Calu3 (cell line): ENCODE measurements around the gene RAD51AP2. TPM values are rescaled to one million over a fixed set of nuclear protein-coding genes. Genes with fewer than 3 reads are reported as not detected.

Experiments used
- BruUV-seq: library from RNA; stranded (reverse); fragments of 400-500 nt; replicated peaks from 2 replicates; lab custom pipeline; 2021; lab: Mats Ljungman, UMichigan
- CTCF ChIA-PET: fragments of 300-600 bp; sonication (Branson Sonifier 250); formaldehyde crosslinking; loops from one replicate; lab custom pipeline; 2022; ENCODE audit warnings: antibody characterized with exemption; lab: Charles Lee
- DNase-seq: peaks from one replicate; pipeline ENCODE4 v3.0.0; 2022
- H3K27ac Mint-ChIP-seq: one replicate; pipeline ENCODE4 v1.8.0; 2022; ENCODE audit warnings: mixed read lengths; ENCODE audit not compliant: unreplicated experiment
- H3K27me3 Mint-ChIP-seq: one replicate; pipeline ENCODE4 v1.8.0; 2022; ENCODE audit warnings: mixed read lengths; ENCODE audit not compliant: unreplicated experiment
- H3K36me3 Mint-ChIP-seq: one replicate; pipeline ENCODE4 v1.8.0; 2022; ENCODE audit warnings: mild to moderate bottlenecking, moderate library complexity, mixed read lengths; ENCODE audit not compliant: insufficient read depth, unreplicated experiment
- H3K4me1 Mint-ChIP-seq: one replicate; pipeline ENCODE4 v1.8.0; 2022; ENCODE audit warnings: mild to moderate bottlenecking, low read depth, mixed read lengths; ENCODE audit not compliant: unreplicated experiment
- H3K4me3 Mint-ChIP-seq: one replicate; pipeline ENCODE4 v1.8.0; 2022; ENCODE audit warnings: mild to moderate bottlenecking, low read depth, moderate library complexity, mixed read lengths; ENCODE audit not compliant: unreplicated experiment
- H3K9me3 Mint-ChIP-seq: one replicate; pipeline ENCODE4 v1.8.0; 2022; ENCODE audit warnings: low read depth, mixed read lengths; ENCODE audit not compliant: unreplicated experiment
- intact Hi-C: fragments of 100-400 bp; cut with micrococcal nuclease; formaldehyde crosslinking; loops from one replicate; pipeline ENCODE4 v1.10.0; 2022; ENCODE audit not compliant: unreplicated experiment
- total RNA-seq: library from RNA; stranded (reverse); gene quantifications from 2 replicates; pipeline ENCODE4 v1.2.3, GENCODE V29; 2022
- TF ChIP-seq, protein P1 (sequence below): fragments of 200-600 bp; IDR thresholded peaks from one replicate; pipeline ENCODE4 v1.8.0; 2022; ENCODE audit warnings: antibody characterized with exemption; ENCODE audit not compliant: unreplicated experiment

Gene RAD51AP2
- total RNA-seq, 1 experiment from 2014 or later: not detected

GRCh38 chr2:17483496-17483895, 34.7 kb downstream of the RAD51AP2 start:
- H3K27ac Mint-ChIP-seq: no peak overlapping the region
- peaks cover 3% of the 10 kb centered on the region for H3K9me3 Mint-ChIP-seq
- H3K4me1 Mint-ChIP-seq: peaks cover 8% of the 10 kb centered on the region
- DNase-seq: no peak
- CTCF ChIA-PET: interaction anchor here (0.5 kb wide), 1 partner anchor 188 kb away, joined by 3 read pairs; no protein-coding TSS in a partner anchor
- H3K27me3 Mint-ChIP-seq: no peaks in the 10 kb centered on the region
- no TSS peak for BruUV-seq
- TF ChIP-seq, protein P1, sequence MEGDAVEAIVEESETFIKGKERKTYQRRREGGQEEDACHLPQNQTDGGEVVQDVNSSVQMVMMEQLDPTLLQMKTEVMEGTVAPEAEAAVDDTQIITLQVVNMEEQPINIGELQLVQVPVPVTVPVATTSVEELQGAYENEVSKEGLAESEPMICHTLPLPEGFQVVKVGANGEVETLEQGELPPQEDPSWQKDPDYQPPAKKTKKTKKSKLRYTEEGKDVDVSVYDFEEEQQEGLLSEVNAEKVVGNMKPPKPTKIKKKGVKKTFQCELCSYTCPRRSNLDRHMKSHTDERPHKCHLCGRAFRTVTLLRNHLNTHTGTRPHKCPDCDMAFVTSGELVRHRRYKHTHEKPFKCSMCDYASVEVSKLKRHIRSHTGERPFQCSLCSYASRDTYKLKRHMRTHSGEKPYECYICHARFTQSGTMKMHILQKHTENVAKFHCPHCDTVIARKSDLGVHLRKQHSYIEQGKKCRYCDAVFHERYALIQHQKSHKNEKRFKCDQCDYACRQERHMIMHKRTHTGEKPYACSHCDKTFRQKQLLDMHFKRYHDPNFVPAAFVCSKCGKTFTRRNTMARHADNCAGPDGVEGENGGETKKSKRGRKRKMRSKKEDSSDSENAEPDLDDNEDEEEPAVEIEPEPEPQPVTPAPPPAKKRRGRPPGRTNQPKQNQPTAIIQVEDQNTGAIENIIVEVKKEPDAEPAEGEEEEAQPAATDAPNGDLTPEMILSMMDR: no peak
- intact Hi-C loops: loop anchor here (5.0 kb wide), 1 partner anchor 89 kb away; no protein-coding TSS in a partner anchor
- no peak overlapping the region for H3K4me3 Mint-ChIP-seq
- H3K36me3 Mint-ChIP-seq: no peaks in the 10 kb centered on the region

DNA sequence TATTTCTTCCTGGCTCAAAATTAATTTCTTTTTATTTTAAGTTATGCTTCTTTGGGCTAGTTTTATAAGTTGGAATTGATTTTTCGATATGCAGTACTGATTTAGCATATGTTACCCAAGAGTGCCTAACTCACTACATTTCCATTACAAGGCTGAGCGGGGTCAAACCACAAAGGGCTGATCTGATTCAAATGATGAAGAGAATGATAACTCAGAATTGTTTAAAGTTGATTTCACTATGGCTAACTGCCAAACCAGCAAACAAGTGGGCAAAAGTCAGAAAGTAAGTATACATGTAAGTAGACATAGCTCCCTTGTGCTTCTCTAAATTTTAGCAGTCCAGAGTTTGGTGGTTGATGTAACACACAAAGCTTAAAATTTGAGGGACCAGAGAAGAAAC, 35.6 kb downstream of the RAD51AP2 start:
- H3K27ac Mint-ChIP-seq: no peak overlapping the region
- H3K9me3 Mint-ChIP-seq: peaks cover 3% of the 10 kb centered on the region
- CTCF ChIA-PET: no interaction called here
- intact Hi-C loops: loop anchor here (5.0 kb wide), 1 partner anchor 90 kb away; no protein-coding TSS in a partner anchor
- H3K27me3 Mint-ChIP-seq: no peaks in the 10 kb centered on the region
- BruUV-seq: no TSS peak
- TF ChIP-seq, protein P1: no peak
- peaks cover 8% of the 10 kb centered on the region for H3K4me1 Mint-ChIP-seq
- H3K36me3 Mint-ChIP-seq: no peaks in the 10 kb centered on the region
- no peak for DNase-seq
- H3K4me3 Mint-ChIP-seq: no peak overlapping the region

DNA sequence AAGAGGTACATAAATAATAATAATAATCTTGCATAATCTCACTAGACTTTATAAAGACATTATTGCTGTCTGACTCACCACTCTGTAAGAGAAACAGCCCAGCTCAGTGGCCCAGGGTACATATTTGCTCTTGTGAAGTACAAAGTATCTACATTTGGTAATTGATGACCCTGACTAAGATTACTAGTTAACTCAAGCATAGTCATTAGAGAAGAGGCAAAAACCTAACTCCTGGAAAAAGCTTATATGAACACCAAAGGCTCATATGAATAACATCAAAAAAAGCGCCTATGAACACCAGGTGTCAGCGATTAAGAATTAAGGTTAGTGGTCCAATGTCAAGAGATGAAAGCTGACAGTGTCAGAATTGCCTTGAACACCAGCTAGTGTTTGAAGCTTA, 38.4 kb downstream of the RAD51AP2 start:
- H3K27ac Mint-ChIP-seq: no peak overlapping the region
- no peak for DNase-seq
- no TSS peak for BruUV-seq
- no peaks in the 10 kb centered on the region for H3K27me3 Mint-ChIP-seq
- intact Hi-C loops: loop anchor here (5.0 kb wide), 1 partner anchor 92 kb away; no protein-coding TSS in a partner anchor
- peaks cover 3% of the 10 kb centered on the region for H3K9me3 Mint-ChIP-seq
- TF ChIP-seq, protein P1: no peak
- no peaks in the 10 kb centered on the region for H3K36me3 Mint-ChIP-seq
- CTCF ChIA-PET: no interaction called here
- H3K4me3 Mint-ChIP-seq: no peak overlapping the region
- H3K4me1 Mint-ChIP-seq: peaks cover 8% of the 10 kb centered on the region

- CTCF ChIA-PET: no interaction called here
- BruUV-seq: no TSS peak
- H3K27me3 Mint-ChIP-seq: no peaks in the 10 kb centered on the region
- TF ChIP-seq, protein P1: no peak
- H3K36me3 Mint-ChIP-seq: no peaks in the 10 kb centered on the region
- DNase-seq: no peak
- H3K4me3 Mint-ChIP-seq: no peak overlapping the region
- no peak overlapping the region for H3K27ac Mint-ChIP-seq
- intact Hi-C loops: no loop called here
- H3K4me1 Mint-ChIP-seq: peaks cover under 1% of the 10 kb centered on the region
- H3K9me3 Mint-ChIP-seq: no peaks in the 10 kb centered on the region
Observed at GRCh38 chr2:17476830-17477229, 41.4 kb downstream of the RAD51AP2 start.
